ENCODE results near the gene CHN1. TPM values are rescaled to one million over a fixed set of nuclear protein-coding genes. Genes with fewer than 3 reads are reported as not detected.

The CHN1 gene
- total RNA-seq, 1 donor from 2014 or later = 61.0 TPM

DNA sequence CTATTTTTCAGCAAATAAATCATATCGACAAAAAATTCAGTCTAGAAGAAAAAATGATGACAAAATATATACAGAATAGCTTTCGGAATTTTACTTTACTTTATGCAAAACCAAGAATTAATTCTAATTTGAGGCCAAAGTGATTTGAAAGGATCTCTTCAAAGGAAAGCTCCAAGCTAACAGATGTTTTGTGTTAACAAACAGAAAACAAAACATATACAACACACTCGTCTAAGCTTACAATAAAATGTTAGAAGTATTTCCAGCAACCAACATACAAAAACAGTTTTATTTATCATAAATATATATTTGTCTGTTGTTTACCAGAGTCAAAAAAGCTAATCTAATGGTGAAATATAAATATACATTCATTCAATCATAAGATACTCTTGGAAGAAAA, 122.8 kb downstream of the CHN1 start:
- Mint-ChIP-seq H3K27me3 (ENCODE audit: low read depth) (no peaks in the 10 kb centered on the region), H3K27ac (ENCODE audit: unreplicated experiment) (no peak overlapping the region), H3K4me3 (no peak overlapping the region), H3K36me3 (ENCODE audit: low read depth) (peaks cover 5% of the 10 kb centered on the region), H3K4me1 (peaks cover 29% of the 10 kb centered on the region), H3K9me3 (no peaks in the 10 kb centered on the region)
- DNase-seq (ENCODE audit: low read depth, low spot score) = no peak
- TF ChIP-seq, protein P1, sequence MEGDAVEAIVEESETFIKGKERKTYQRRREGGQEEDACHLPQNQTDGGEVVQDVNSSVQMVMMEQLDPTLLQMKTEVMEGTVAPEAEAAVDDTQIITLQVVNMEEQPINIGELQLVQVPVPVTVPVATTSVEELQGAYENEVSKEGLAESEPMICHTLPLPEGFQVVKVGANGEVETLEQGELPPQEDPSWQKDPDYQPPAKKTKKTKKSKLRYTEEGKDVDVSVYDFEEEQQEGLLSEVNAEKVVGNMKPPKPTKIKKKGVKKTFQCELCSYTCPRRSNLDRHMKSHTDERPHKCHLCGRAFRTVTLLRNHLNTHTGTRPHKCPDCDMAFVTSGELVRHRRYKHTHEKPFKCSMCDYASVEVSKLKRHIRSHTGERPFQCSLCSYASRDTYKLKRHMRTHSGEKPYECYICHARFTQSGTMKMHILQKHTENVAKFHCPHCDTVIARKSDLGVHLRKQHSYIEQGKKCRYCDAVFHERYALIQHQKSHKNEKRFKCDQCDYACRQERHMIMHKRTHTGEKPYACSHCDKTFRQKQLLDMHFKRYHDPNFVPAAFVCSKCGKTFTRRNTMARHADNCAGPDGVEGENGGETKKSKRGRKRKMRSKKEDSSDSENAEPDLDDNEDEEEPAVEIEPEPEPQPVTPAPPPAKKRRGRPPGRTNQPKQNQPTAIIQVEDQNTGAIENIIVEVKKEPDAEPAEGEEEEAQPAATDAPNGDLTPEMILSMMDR (conservative IDR thresholded peaks at IDR 0.05) = no peak

DNA sequence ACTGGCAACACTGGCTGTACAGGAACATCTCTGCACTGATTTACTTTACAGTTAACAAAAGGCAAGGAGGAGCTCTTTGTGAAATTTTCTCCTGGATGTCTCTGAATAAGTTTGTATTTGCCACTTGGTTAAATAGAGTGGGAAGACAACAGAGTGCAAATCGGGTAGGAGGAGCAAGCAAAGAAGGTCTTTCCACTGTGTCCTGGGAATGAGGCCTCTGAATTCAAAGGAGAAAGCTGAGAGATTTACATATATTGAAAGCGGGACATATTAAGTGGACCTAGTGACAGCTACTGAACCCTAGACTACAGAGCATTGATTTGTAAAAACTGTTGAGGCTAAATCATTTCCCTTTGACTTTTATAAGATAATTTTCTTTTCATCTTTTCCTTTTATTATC, 123.5 kb downstream of the CHN1 start:
- TF ChIP-seq, protein P1 (conservative IDR thresholded peaks at IDR 0.05) = no peak
- H3K36me3 Mint-ChIP-seq (ENCODE audit: low read depth) = peaks cover 5% of the 10 kb centered on the region
- peaks cover 29% of the 10 kb centered on the region for H3K4me1 Mint-ChIP-seq
- H3K27ac Mint-ChIP-seq (ENCODE audit: unreplicated experiment) = peak overlapping the region; percentile 5
- no peaks in the 10 kb centered on the region for H3K9me3 Mint-ChIP-seq
- H3K4me3 Mint-ChIP-seq = no peak overlapping the region
- H3K27me3 Mint-ChIP-seq (ENCODE audit: low read depth) = no peaks in the 10 kb centered on the region
- no peak for DNase-seq (ENCODE audit: low read depth, low spot score)

DNA sequence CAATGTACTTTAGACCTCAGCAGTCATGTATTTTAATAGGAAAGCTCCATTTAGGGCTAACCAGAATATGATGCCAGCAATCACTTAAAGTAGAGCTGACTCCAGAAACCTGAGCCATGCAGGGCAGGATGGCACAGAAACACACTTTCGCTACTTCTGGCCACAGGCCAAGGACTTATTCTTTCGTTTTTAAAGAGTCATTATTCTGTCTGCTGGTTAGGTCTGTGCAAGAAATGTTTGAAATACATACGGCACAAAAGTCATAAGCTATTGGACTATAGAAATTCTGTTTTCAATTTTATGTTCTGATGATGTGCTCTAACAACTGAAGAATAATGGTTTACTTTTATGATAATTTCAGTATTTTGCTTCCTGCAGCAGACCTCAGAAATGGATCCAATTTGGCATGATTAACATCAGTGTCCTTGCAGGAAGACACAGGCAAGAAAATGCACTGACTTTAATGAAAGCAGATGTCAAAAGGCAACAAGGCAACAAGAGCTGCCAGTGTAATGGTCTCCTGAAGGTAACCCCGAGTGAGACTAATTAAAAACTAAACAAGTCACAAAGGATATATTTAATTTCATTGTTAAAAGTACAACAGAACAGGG, 126.5 kb downstream of the CHN1 start:
- no peak overlapping the region for H3K27ac Mint-ChIP-seq (ENCODE audit: unreplicated experiment)
- peaks cover 8% of the 10 kb centered on the region for H3K36me3 Mint-ChIP-seq (ENCODE audit: low read depth)
- H3K4me1 Mint-ChIP-seq = peaks cover 29% of the 10 kb centered on the region
- H3K4me3 Mint-ChIP-seq = no peak overlapping the region
- no peaks in the 10 kb centered on the region for H3K27me3 Mint-ChIP-seq (ENCODE audit: low read depth)
- TF ChIP-seq, protein P1 (conservative IDR thresholded peaks at IDR 0.05) = no peak
- DNase-seq (ENCODE audit: low read depth, low spot score) = no peak
- no peaks in the 10 kb centered on the region for H3K9me3 Mint-ChIP-seq

DNA sequence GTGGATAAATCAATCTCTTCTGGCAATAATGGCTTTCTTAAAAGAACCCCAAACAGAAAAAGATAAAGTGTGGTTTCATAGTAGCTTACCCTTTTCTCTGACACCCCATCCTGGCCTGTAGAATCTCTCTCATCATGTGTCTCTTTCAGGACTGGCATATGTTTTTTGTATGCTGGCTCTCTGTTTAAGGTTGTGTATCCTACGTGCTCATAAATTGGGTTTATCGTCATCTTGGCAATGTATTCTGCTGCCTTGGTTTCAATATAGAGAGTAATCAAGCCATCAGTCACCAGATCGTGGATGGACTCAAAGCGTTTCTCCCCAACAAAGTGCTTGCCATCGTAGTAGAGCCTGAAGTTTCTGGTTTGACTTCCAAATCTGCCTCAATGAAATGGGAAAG, 127.4 kb downstream of the CHN1 start:
- Mint-ChIP-seq H3K27me3 (ENCODE audit: low read depth) (no peaks in the 10 kb centered on the region), H3K4me1 (peaks cover 29% of the 10 kb centered on the region), H3K4me3 (no peak overlapping the region), H3K27ac (ENCODE audit: unreplicated experiment) (no peak overlapping the region), H3K36me3 (ENCODE audit: low read depth) (peaks cover 6% of the 10 kb centered on the region), H3K9me3 (no peaks in the 10 kb centered on the region)
- DNase-seq (ENCODE audit: low read depth, low spot score) = no peak
- TF ChIP-seq, protein P1 (conservative IDR thresholded peaks at IDR 0.05) = no peak

DNA sequence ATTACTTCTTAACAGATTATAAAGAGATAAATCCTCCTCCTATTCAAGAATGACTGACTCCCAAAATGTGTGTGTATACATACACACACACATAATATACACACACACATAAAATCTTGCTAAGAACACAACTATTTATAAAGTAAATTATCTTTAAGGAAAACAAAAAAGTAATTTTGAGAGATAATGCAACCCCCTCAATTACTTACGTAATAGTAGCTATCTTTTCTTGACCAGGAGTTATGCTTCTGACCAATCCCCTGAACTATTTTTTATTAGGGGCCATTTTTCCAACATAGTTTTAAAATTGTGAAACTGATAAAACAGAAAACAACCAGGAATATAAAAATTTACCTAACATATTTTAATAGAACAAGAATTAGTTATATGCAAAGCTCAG, 127.9 kb downstream of the CHN1 start:
- H3K27me3 Mint-ChIP-seq (ENCODE audit: low read depth) = no peaks in the 10 kb centered on the region
- peaks cover 29% of the 10 kb centered on the region for H3K4me1 Mint-ChIP-seq
- H3K9me3 Mint-ChIP-seq = no peaks in the 10 kb centered on the region
- TF ChIP-seq, protein P1 (conservative IDR thresholded peaks at IDR 0.05) = no peak
- H3K36me3 Mint-ChIP-seq (ENCODE audit: low read depth) = peaks cover 6% of the 10 kb centered on the region
- no peak overlapping the region for H3K27ac Mint-ChIP-seq (ENCODE audit: unreplicated experiment)
- H3K4me3 Mint-ChIP-seq = no peak overlapping the region
- DNase-seq (ENCODE audit: low read depth, low spot score) = no peak

All from neural crest cell (in vitro differentiated cells).